HepG2 (cell line): ENCODE measurements around the gene SEMA6B. TPM values are rescaled to one million over a fixed set of nuclear protein-coding genes. Genes with fewer than 3 reads are reported as not detected.

ENCODE experiments used
- CCDC6 ChIP-seq: sonication (generic); formaldehyde crosslinking; IDR thresholded peaks from 2 replicates; pipeline ENCODE4 v1.8.1; 2022; ENCODE audit warnings: mild to moderate bottlenecking, missing genetic modification reagents, moderate library complexity
- HNF4G ChIP-seq, 2 experiments: sonication (generic) in 1 of 2; formaldehyde crosslinking in 1 of 2; IDR thresholded peaks; 2 replicates each; pipeline versions ENCODE4 v1.4.0 to v1.6.1; 2011 to 2020; ENCODE audit warnings: borderline replicate concordance in 2 of 2, low read depth in 2 of 2, mild to moderate bottlenecking in 2 of 2, low read length in 1 of 2, missing genetic modification reagents in 1 of 2, moderate library complexity in 1 of 2
- HOXA9 ChIP-seq: sonication (generic); formaldehyde crosslinking; IDR thresholded peaks from 2 replicates; pipeline ENCODE4 v1.8.1; 2022; ENCODE audit warnings: missing genetic modification reagents, mild to moderate bottlenecking, moderate library complexity, borderline replicate concordance
- KLF13 ChIP-seq: sonication (generic); formaldehyde crosslinking; IDR thresholded peaks from 2 replicates; pipeline ENCODE4 v1.4.0; 2020; ENCODE audit warnings: mild to moderate bottlenecking, missing genetic modification reagents
- KLF15 ChIP-seq: sonication (generic); formaldehyde crosslinking; IDR thresholded peaks from 2 replicates; pipeline ENCODE4 v1.8.1; 2023; ENCODE audit warnings: borderline replicate concordance, mild to moderate bottlenecking, inconsistent platforms, missing genetic modification reagents, mixed read lengths
- MED13 ChIP-seq: sonication (generic); formaldehyde crosslinking; IDR thresholded peaks from 2 replicates; pipeline ENCODE4 v1.5.0; 2020; ENCODE audit warnings: missing genetic modification reagents
- NFIB ChIP-seq: sonication (generic); formaldehyde crosslinking; IDR thresholded peaks from 2 replicates; pipeline ENCODE4 v1.9.0; 2021; ENCODE audit warnings: missing genetic modification reagents, mild to moderate bottlenecking, borderline replicate concordance
- NFYC ChIP-seq: IDR thresholded peaks from 2 replicates; pipeline ENCODE4 v1.6.1; 2016; ENCODE audit warnings: missing genetic modification reagents, missing compliant biosample characterization
- NONO ChIP-seq, 2 experiments: fragments of 450-650 bp in 1 of 2; sonication (generic) in 1 of 2; formaldehyde crosslinking in 1 of 2; IDR thresholded peaks in 1 of 2; conservative IDR thresholded peaks in 1 of 2; 2 replicates each; pipeline versions ENCODE4 v1.6.1 to v1.8.0; 2017 to 2022; ENCODE audit warnings: mild to moderate bottlenecking in 1 of 2, missing genetic modification reagents in 1 of 2, moderate library complexity in 1 of 2
- REPIN1 ChIP-seq: sonication (generic); formaldehyde crosslinking; IDR thresholded peaks from 2 replicates; pipeline ENCODE4 v1.8.0; 2022; ENCODE audit warnings: missing genetic modification reagents, low read depth, mild to moderate bottlenecking, borderline replicate concordance
- RNF2 ChIP-seq: fragments of 450-650 bp; conservative IDR thresholded peaks from 2 replicates; pipeline ENCODE4 v1.6.1; 2016; ENCODE audit warnings: low read depth
- STAG1 ChIP-seq: sonication (generic); formaldehyde crosslinking; IDR thresholded peaks from 2 replicates; pipeline ENCODE4 v1.4.0; 2020; ENCODE audit warnings: missing genetic modification reagents
- TCF12 ChIP-seq, 2 experiments: fragments of 450-650 bp in 1 of 2; sonication (generic) in 1 of 2; formaldehyde crosslinking in 1 of 2; IDR thresholded peaks; 2 replicates each; pipeline versions ENCODE4 v1.6.1 to v1.8.0; 2017 to 2022; ENCODE audit warnings: antibody characterized with exemption in 1 of 2, mild to moderate bottlenecking in 1 of 2, missing genetic modification reagents in 1 of 2, moderate library complexity in 1 of 2
- ZBTB20 ChIP-seq: sonication (generic); formaldehyde crosslinking; IDR thresholded peaks from 2 replicates; pipeline ENCODE4 v1.8.1; 2023; ENCODE audit warnings: missing genetic modification reagents, low read depth, mild to moderate bottlenecking, borderline replicate concordance
- ZFX ChIP-seq: sonication (generic); formaldehyde crosslinking; IDR thresholded peaks from 2 replicates; pipeline ENCODE4 v1.4.0; 2020; ENCODE audit warnings: mild to moderate bottlenecking, low read depth, missing genetic modification reagents, moderate library complexity
- ZNF530 ChIP-seq: sonication (generic); formaldehyde crosslinking; IDR thresholded peaks from 2 replicates; pipeline ENCODE4 v1.5.0; 2020; ENCODE audit warnings: low read depth, mild to moderate bottlenecking, missing genetic modification reagents
- ZNF7 ChIP-seq: IDR thresholded peaks from 2 replicates; pipeline ENCODE4 v1.6.1; 2016; ENCODE audit warnings: missing biosample characterization, missing genetic modification reagents
- ZNF782 ChIP-seq: sonication (generic); formaldehyde crosslinking; IDR thresholded peaks from 2 replicates; pipeline ENCODE4 v1.4.0; 2020; ENCODE audit warnings: missing genetic modification reagents, mild to moderate bottlenecking, borderline replicate concordance
- polyA plus RNA-seq, 8 experiments: library from polyadenylated mRNA; depleted of rRNA in 3 of 8; stranded (reverse) in 7 of 8; unstranded in 1 of 8; fragments of >200 nt; fragmentation: Illumina TruSeq in 4 of 8; extraction: Trizol in 4 of 8; gene quantifications; 2 replicates each; pipeline versions ENCODE4 v1.2.1 to v1.2.3, GENCODE V29; 2011 to 2016; ENCODE audit warnings: low read depth in 4 of 8, missing spikeins in 1 of 8, mixed read lengths in 1 of 8; ENCODE audit not compliant: insufficient read depth in 1 of 8
- total RNA-seq, 5 experiments: library from RNA; depleted of rRNA; stranded (reverse); fragments of >200 nt; fragmentation: Illumina TruSeq; extraction: Trizol; gene quantifications; 2 replicates each; pipeline ENCODE4 v1.2.3, GENCODE V29; 2016; ENCODE audit warnings: low read depth in 1 of 5
- TF ChIP-seq, protein P1 (sequence below): sonication (generic); formaldehyde crosslinking; IDR thresholded peaks from 2 replicates; pipeline ENCODE4 v1.4.0; 2020; ENCODE audit warnings: mild to moderate bottlenecking, missing genetic modification reagents
- TF ChIP-seq, protein P2 (sequence below): IDR thresholded peaks from 2 replicates; pipeline ENCODE4 v1.6.1; 2012; ENCODE audit warnings: low read depth, low read length, improper control_type of control experiment
- TF ChIP-seq, protein P3 (sequence below): sonication (generic); formaldehyde crosslinking; IDR thresholded peaks from 2 replicates; pipeline ENCODE4 v1.8.0; 2022; ENCODE audit warnings: mild to moderate bottlenecking, missing genetic modification reagents, moderate library complexity
- TF ChIP-seq, protein P4 (sequence below): sonication (generic); formaldehyde crosslinking; IDR thresholded peaks from 2 replicates; pipeline ENCODE4 v1.8.1; 2023; ENCODE audit warnings: mild to moderate bottlenecking, missing genetic modification reagents, borderline replicate concordance

SEMA6B gene
- total and polyA plus RNA-seq, 2 of the 13 experiments (the other 11 are each of a cell fraction or from before 2014, with no cell fraction given) = 45.5 to 67.1 TPM

DNA sequence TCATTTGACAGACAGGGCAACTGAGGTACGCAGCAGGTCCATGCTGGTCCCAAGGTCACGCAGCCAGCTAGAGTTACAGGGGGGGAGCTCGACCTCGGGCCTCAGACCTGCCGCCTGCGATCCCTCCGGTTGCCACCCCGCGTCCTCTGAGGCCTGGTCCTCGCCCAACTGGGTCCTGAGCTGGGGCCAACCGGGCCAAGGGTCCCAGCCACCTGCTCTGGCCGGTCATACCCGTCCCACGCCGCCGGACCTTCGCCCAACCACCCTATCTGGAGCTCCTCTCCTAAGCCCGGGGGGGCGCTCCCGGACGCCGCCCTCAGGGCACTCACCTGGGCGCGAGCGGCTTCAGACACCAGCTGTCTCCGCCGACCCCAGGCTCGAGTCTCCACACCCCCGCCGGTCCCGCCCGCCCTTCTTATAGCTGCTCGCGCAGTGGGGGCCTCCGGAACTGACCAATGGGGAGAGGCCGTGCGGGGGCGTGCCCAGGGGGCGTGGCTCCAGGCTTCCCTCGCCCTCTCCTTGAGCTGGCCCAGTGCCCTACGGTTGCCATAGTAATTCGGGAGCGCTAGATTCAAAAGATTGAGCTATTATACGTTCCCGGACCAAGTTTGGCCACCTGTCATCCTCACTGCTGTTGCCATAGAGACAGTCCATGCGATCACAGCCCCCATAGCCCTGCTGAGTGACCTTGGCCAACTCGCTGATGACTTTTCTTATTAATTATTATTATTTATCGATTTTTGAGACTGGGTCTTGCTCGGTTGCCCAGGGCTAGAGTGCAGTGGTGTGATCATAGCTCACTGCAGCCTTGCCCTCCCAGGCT lies 24.4 kb downstream of the SEMA6B start, which contains the start of gene PLIN5 (continued):
- TF ChIP-seq, protein P1, sequence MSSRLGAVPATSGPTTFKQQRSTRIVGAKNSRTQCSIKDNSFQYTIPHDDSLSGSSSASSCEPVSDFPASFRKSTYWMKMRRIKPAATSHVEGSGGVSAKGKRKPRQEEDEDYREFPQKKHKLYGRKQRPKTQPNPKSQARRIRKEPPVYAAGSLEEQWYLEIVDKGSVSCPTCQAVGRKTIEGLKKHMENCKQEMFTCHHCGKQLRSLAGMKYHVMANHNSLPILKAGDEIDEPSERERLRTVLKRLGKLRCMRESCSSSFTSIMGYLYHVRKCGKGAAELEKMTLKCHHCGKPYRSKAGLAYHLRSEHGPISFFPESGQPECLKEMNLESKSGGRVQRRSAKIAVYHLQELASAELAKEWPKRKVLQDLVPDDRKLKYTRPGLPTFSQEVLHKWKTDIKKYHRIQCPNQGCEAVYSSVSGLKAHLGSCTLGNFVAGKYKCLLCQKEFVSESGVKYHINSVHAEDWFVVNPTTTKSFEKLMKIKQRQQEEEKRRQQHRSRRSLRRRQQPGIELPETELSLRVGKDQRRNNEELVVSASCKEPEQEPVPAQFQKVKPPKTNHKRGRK (CRISPR knock-in tag) = no peak
- TF ChIP-seq, protein P2, sequence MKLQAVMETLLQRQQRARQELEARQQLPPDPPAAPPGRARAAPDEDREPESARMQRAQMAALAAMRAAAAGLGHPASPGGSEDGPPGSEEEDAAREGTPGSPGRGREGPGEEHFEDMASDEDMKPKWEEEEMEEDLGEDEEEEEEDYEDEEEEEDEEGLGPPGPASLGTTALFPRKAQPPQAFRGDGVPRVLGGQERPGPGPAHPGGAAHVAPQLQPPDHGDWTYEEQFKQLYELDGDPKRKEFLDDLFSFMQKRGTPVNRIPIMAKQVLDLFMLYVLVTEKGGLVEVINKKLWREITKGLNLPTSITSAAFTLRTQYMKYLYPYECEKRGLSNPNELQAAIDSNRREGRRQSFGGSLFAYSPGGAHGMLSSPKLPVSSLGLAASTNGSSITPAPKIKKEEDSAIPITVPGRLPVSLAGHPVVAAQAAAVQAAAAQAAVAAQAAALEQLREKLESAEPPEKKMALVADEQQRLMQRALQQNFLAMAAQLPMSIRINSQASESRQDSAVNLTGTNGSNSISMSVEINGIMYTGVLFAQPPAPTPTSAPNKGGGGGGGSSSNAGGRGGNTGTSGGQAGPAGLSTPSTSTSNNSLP = peak; percentile 72; the same call in 1 of the 2 replicates
- TF ChIP-seq ZNF530 (CRISPR knock-in tag) (no peak), NFYC (CRISPR knock-in tag) (peak; percentile 84), NFIB (CRISPR knock-in tag) (no peak), HNF4G (IDR thresholded peaks at IDR 0.05; ENCODE audit: borderline replicate concordance, low read depth, low read length) (no peak), HNF4G (CRISPR knock-in tag; IDR thresholded peaks at IDR 0.05; ENCODE audit: borderline replicate concordance, low read depth) (0 out of 2 replicates have a peak, but pooled peaks have one; percentile 33), TCF12 (IDR thresholded peaks at IDR 0.05) (no peak), TCF12 (CRISPR knock-in tag; IDR thresholded peaks at IDR 0.05) (no peak), ZNF7 (no peak), ZFX (peak; percentile 54), MED13 (no peak), REPIN1 (CRISPR knock-in tag) (no peak; the same call in 1 of the 2 replicates), ZNF782 (CRISPR knock-in tag) (0 out of 2 replicates have a peak, but pooled peaks have one; percentile 25), RNF2 (no peak), CCDC6 (CRISPR knock-in tag) (no peak), KLF13 (CRISPR knock-in tag) (no peak), ZBTB20 (CRISPR knock-in tag) (no peak), STAG1 (no peak), HOXA9 (CRISPR knock-in tag) (no peak), KLF15 (CRISPR knock-in tag) (peak; percentile 98; the same call in 1 of the 2 replicates), NONO (IDR thresholded peaks at IDR 0.05) (no peak), NONO (CRISPR knock-in tag; conservative IDR thresholded peaks at IDR 0.05) (peak; percentile 35; the same call in 1 of the 2 replicates)
- TF ChIP-seq, protein P3, sequence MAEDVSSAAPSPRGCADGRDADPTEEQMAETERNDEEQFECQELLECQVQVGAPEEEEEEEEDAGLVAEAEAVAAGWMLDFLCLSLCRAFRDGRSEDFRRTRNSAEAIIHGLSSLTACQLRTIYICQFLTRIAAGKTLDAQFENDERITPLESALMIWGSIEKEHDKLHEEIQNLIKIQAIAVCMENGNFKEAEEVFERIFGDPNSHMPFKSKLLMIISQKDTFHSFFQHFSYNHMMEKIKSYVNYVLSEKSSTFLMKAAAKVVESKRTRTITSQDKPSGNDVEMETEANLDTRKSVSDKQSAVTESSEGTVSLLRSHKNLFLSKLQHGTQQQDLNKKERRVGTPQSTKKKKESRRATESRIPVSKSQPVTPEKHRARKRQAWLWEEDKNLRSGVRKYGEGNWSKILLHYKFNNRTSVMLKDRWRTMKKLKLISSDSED (CRISPR knock-in tag) = no peak
- TF ChIP-seq, protein P4, sequence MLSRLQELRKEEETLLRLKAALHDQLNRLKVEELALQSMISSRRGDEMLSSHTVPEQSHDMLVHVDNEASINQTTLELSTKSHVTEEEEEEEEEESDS (CRISPR knock-in tag) = no peak
